PC-9 (cell line): ENCODE measurements around the gene GRIA1. TPM values are rescaled to one million over a fixed set of nuclear protein-coding genes. Genes with fewer than 3 reads are reported as not detected.
"Not testable (repeated sequence)": the region's sequence is repeated elsewhere in the genome, so short reads cannot be mapped to it uniquely, and the experiment has no call there.

Experiments used
- BruUV-seq: library from RNA; stranded (reverse); fragments of 400-500 nt; replicated peaks from 2 replicates; lab custom pipeline; 2021; lab: Mats Ljungman, UMichigan
- CTCF ChIA-PET: fragments of 300-600 bp; sonication (Branson Sonifier 250); formaldehyde crosslinking; loops from one replicate; lab custom pipeline; 2022; ENCODE audit warnings: antibody characterized with exemption; lab: Charles Lee
- POLR2A ChIA-PET: fragments of 300-600 bp; sonication (Branson Sonifier 250); formaldehyde crosslinking; loops from one replicate; lab custom pipeline; 2022; ENCODE audit warnings: antibody characterized with exemption; ENCODE audit not compliant: unreplicated experiment; lab: Charles Lee
- DNase-seq, 2 experiments: peaks; one replicate each; pipeline versions ENCODE4 v3.0.0 to v3.0.0-alpha.2; 2015 to 2022; ENCODE audit warnings: mixed read lengths in 1 of 2
- H2AFZ ChIP-seq: fragments of 200-600 bp; sonication (generic); 2 replicates; pipeline ENCODE4 v1.8.1; 2017; ENCODE audit warnings: antibody characterized with exemption
- H3F3A ChIP-seq: fragments of 200-600 bp; sonication (generic); 2 replicates; pipeline ENCODE4 v1.8.1; 2017; ENCODE audit warnings: antibody characterized with exemption, mild to moderate bottlenecking, low read depth; ENCODE audit not compliant: insufficient read depth
- H3K27ac ChIP-seq: fragments of 200-600 bp; sonication (generic); 2 replicates; pipeline ENCODE4 v1.6.1; 2016; ENCODE audit warnings: mixed run types
- H3K27me3 ChIP-seq: fragments of 200-600 bp; sonication (generic); 2 replicates; pipeline ENCODE4 v1.6.1; 2016; ENCODE audit warnings: low read depth, mixed run types; ENCODE audit not compliant: insufficient read depth
- H3K36me3 ChIP-seq: fragments of 200-600 bp; sonication (generic); 2 replicates; pipeline ENCODE4 v1.6.1; 2016; ENCODE audit warnings: low read depth, mixed run types
- H3K4me1 ChIP-seq: fragments of 200-600 bp; sonication (generic); replicated peaks from 2 replicates; pipeline ENCODE4 v1.6.1; 2016; ENCODE audit warnings: mixed run types; ENCODE audit not compliant: insufficient read depth
- H3K4me2 ChIP-seq: fragments of 200-600 bp; sonication (generic); 2 replicates; pipeline ENCODE4 v1.6.1; 2017; ENCODE audit warnings: mixed run types
- H3K4me3 ChIP-seq: fragments of 200-600 bp; sonication (generic); 2 replicates; pipeline ENCODE4 v1.6.1; 2016; ENCODE audit warnings: mixed run types
- H3K79me2 ChIP-seq: fragments of 200-600 bp; sonication (generic); 2 replicates; pipeline ENCODE4 v1.6.1; 2017; ENCODE audit warnings: low read depth, mixed run types
- H3K9me2 ChIP-seq: fragments of 200-600 bp; sonication (generic); 2 replicates; pipeline ENCODE4 v1.8.1; 2017; ENCODE audit warnings: mild to moderate bottlenecking; ENCODE audit not compliant: insufficient read depth
- H3K9me3 ChIP-seq: fragments of 200-600 bp; sonication (generic); 2 replicates; pipeline ENCODE4 v1.8.1; 2016; ENCODE audit warnings: low read depth; ENCODE audit not compliant: insufficient read depth
- H4K20me1 ChIP-seq: fragments of 200-600 bp; sonication (generic); 2 replicates; pipeline ENCODE4 v1.8.1; 2017; ENCODE audit not compliant: insufficient read depth
- EZH2 ChIP-seq: fragments of 200-600 bp; sonication (generic); IDR thresholded peaks from 2 replicates; pipeline ENCODE4 v1.8.0; 2017; ENCODE audit warnings: antibody characterized with exemption, low read depth
- intact Hi-C: fragments of 100-400 bp; cut with micrococcal nuclease; formaldehyde crosslinking; loops from one replicate; pipeline ENCODE4 v1.10.0; 2022; ENCODE audit not compliant: unreplicated experiment
- total RNA-seq: library from RNA; stranded (reverse); gene quantifications from 2 replicates; pipeline ENCODE4 v1.2.3, GENCODE V29; 2021
- TF ChIP-seq, protein P1 (sequence below): fragments of 200-600 bp; sonication (generic); conservative IDR thresholded peaks from 2 replicates; pipeline ENCODE4 v1.6.1; 2017; ENCODE audit warnings: mixed run types, antibody characterized with exemption, mild to moderate bottlenecking, moderate library complexity

Gene GRIA1
- total RNA-seq, 1 experiment from 2014 or later: not detected

DNA sequence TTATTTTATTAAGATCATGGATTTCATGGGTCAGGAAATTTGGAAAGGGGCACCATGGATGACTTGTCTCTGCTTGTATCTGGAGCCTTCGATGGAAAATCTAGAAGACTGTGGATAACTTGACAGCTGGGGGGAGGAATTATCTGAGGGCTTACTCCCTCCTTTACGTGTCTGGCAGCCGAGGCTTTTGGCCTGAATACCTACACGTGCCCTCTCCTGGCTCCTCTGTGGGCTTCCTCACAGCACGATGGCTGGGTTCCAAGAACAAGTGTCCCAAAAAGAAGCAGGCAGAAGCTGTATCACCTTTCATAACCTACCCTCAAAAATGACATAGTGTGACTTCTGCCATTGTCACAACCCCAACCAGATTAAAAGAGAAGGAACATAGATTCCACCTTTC is 228.9 kb downstream of the GRIA1 start:
- H3K36me3 ChIP-seq: no peaks in the 10 kb centered on the region
- H3K27ac ChIP-seq: no peak overlapping the region
- no peak overlapping the region for H3K4me2 ChIP-seq
- TF ChIP-seq EZH2: no peak
- TF ChIP-seq, protein P1, sequence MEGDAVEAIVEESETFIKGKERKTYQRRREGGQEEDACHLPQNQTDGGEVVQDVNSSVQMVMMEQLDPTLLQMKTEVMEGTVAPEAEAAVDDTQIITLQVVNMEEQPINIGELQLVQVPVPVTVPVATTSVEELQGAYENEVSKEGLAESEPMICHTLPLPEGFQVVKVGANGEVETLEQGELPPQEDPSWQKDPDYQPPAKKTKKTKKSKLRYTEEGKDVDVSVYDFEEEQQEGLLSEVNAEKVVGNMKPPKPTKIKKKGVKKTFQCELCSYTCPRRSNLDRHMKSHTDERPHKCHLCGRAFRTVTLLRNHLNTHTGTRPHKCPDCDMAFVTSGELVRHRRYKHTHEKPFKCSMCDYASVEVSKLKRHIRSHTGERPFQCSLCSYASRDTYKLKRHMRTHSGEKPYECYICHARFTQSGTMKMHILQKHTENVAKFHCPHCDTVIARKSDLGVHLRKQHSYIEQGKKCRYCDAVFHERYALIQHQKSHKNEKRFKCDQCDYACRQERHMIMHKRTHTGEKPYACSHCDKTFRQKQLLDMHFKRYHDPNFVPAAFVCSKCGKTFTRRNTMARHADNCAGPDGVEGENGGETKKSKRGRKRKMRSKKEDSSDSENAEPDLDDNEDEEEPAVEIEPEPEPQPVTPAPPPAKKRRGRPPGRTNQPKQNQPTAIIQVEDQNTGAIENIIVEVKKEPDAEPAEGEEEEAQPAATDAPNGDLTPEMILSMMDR: no peak
- H2AFZ ChIP-seq: no peak overlapping the region
- no peaks in the 10 kb centered on the region for H3K79me2 ChIP-seq
- H3K9me2 ChIP-seq: no peaks in the 10 kb centered on the region
- H4K20me1 ChIP-seq: no peaks in the 10 kb centered on the region
- intact Hi-C loops: no loop called here
- H3K27me3 ChIP-seq: no peaks in the 10 kb centered on the region
- no peaks in the 10 kb centered on the region for H3K9me3 ChIP-seq
- no peaks in the 10 kb centered on the region for H3F3A ChIP-seq
- no TSS peak for BruUV-seq
- no peak for DNase-seq
- ChIA-PET POLR2A (no interaction called here), CTCF (no interaction called here)
- H3K4me3 ChIP-seq: no peak overlapping the region
- no peaks in the 10 kb centered on the region for H3K4me1 ChIP-seq

DNA sequence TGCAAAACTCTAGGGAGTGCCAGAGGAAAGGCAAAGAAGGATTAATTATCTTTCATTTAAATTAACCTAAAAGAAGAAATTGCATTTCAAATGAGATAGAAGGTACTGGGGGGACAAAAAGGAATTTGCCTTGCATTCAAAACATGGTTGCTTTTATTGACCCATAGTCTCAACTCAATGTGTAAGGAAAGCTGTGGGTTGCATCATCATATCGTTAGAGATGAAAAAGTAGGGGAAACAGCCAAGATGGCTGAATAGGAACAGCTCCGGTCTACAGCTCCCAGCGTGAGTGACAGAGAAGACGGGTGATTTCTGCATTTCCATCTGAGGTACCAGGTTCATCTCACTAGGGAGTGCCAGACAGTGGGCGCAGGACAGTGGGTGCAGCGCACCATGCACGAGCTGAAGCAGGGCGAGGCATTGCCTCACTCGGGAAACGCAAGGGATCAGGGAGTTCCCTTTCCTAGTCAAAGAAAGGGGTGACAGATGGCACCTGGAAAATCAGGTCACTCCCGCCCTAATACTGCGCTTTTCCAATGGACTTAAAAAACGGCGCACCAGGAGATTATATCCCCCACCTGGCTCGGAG is 232.6 kb downstream of the GRIA1 start:
- H3K4me1 ChIP-seq, H3K27me3 ChIP-seq, H3F3A ChIP-seq, intact Hi-C loops, POLR2A ChIA-PET, H3K79me2 ChIP-seq, BruUV-seq, H3K9me2 ChIP-seq, H3K9me3 ChIP-seq, CTCF ChIA-PET, H3K27ac ChIP-seq, H3K36me3 ChIP-seq, H4K20me1 ChIP-seq, H3K4me2 ChIP-seq, DNase-seq, H2AFZ ChIP-seq, H3K4me3 ChIP-seq: not testable (repeated sequence)

DNA sequence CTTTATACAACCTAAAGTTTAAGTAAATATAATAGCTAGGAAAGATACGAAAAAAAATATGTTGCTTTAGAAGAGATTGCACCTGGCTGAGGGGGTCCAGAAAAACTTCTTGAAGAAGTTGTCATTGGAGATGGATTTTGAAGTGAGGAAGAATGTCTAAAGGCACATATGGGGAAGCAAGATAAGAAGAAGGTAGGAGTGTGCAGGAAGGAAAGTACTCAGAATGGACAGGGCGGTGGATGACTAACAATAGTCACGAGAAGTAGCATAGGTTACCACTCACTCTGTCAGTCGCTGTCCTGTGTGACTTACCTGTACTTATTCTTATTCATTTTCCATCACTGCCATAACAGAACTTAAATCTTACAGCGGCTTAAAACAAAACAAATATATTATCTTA is 251.6 kb downstream of the GRIA1 start:
- H3K9me3 ChIP-seq: no peaks in the 10 kb centered on the region
- no TSS peak for BruUV-seq
- no peaks in the 10 kb centered on the region for H3K4me1 ChIP-seq
- 0 out of 2 replicates have a peak, but pooled peaks cover 2% of the 10 kb centered on the region for H3K27me3 ChIP-seq
- ChIA-PET CTCF (no interaction called here), POLR2A (no interaction called here)
- no peaks in the 10 kb centered on the region for H4K20me1 ChIP-seq
- H3K36me3 ChIP-seq: no peaks in the 10 kb centered on the region
- DNase-seq: no peak
- intact Hi-C loops: no loop called here
- no peaks in the 10 kb centered on the region for H3F3A ChIP-seq
- no peak overlapping the region for H3K4me2 ChIP-seq
- no peak overlapping the region for H3K4me3 ChIP-seq
- no peak overlapping the region for H2AFZ ChIP-seq
- H3K27ac ChIP-seq: no peak overlapping the region
- no peaks in the 10 kb centered on the region for H3K79me2 ChIP-seq
- TF ChIP-seq EZH2: no peak
- TF ChIP-seq, protein P1: no peak
- H3K9me2 ChIP-seq: no peaks in the 10 kb centered on the region

DNA sequence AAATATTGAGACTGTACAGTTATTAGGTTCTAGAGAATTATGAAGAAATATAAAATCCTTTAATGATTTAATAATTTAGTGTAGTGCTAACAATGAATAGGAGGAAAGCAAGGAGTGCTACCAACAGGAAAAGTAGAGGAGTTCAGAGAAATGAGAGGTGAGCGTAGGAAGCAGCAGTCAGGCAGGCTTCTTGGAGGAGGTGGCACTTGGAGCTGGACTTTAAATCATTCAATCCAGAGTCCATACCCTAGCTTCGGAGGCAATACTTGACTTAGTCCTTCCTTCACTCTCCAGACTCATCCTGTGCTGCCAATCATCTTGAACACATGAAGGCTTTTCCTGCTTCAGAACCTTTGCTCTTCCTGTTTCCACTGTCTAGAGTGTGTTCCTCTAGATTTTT is 254.3 kb downstream of the GRIA1 start:
- H3K36me3 ChIP-seq: no peaks in the 10 kb centered on the region
- intact Hi-C loops: no loop called here
- H3K4me2 ChIP-seq: no peak overlapping the region
- no peaks in the 10 kb centered on the region for H3F3A ChIP-seq
- no peaks in the 10 kb centered on the region for H3K4me1 ChIP-seq
- DNase-seq: no peak
- no peaks in the 10 kb centered on the region for H3K79me2 ChIP-seq
- H3K27me3 ChIP-seq: no peaks in the 10 kb centered on the region
- H3K9me2 ChIP-seq: no peaks in the 10 kb centered on the region
- TF ChIP-seq, protein P1: no peak
- no peak for TF ChIP-seq EZH2
- no peaks in the 10 kb centered on the region for H4K20me1 ChIP-seq
- H3K9me3 ChIP-seq: no peaks in the 10 kb centered on the region
- ChIA-PET CTCF (no interaction called here), POLR2A (no interaction called here)
- H3K27ac ChIP-seq: no peak overlapping the region
- no TSS peak for BruUV-seq
- no peak overlapping the region for H3K4me3 ChIP-seq
- no peak overlapping the region for H2AFZ ChIP-seq
